GM21390 (cell line): Measurements from ENCODE around the gene UGT1A5.
"Not testable (repeated sequence)": the region's sequence is repeated elsewhere in the genome, so short reads cannot be mapped to it uniquely, and the experiment has no call there.

Source experiments
- ATAC-seq: cut with Tn5 transposase; IDR thresholded peaks from one replicate; pipeline ENCODE4 v1.9.1; 2021; ENCODE audit not compliant: unreplicated experiment

Gene UGT1A5

GRCh38 chr2:233745073-233745755 is 32.5 kb downstream of the UGT1A5 start:
- ATAC-seq, result no peak

DNA sequence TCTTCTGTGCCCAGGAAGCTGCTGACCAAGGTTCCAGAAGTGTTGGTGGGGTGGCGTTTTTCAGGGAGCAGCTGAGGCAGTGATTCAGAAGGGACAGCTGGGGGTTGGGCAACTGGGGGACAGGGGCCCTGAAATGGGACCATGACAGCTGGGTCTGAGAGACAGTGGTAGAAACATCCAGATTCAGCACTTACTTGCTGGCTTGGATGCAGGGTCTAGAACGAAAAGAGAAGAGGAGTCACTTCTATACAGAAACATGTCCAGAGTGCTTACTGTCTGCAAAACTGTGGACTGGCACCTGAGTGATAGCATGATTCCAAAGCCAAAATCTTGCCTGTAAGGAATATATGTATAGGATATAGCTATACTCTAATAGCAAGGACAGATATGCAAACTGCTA is 33.1 kb downstream of the UGT1A5 start:
- not testable (repeated sequence) for ATAC-seq

- no peak for ATAC-seq
These were observed 34.0 kb downstream of the UGT1A5 start for GRCh38 chr2:233746475-233747282.

- no peak for ATAC-seq
These were observed 34.5 kb downstream of the UGT1A5 start for GRCh38 chr2:233747283-233747544.

DNA sequence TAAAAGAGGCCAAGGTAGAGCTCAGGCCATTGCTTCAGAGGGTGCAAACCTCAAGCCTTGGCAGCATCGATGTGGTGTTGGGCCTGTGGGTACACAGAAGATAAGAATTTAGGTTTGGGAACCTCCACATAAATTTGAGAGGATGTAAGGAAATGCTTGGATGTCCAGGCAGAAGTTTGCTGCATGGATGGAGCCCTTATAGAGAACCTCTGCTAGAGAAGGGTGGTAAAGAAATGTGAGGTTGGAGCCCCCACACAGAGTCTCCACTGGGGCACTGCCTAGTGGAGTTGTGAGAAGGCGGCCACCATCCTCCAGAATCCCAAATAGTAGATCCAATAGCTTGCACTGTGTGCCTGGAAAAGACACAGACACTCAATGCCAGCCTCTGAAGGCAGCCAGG is 38.0 kb downstream of the UGT1A5 start:
- not testable (repeated sequence) for ATAC-seq

DNA sequence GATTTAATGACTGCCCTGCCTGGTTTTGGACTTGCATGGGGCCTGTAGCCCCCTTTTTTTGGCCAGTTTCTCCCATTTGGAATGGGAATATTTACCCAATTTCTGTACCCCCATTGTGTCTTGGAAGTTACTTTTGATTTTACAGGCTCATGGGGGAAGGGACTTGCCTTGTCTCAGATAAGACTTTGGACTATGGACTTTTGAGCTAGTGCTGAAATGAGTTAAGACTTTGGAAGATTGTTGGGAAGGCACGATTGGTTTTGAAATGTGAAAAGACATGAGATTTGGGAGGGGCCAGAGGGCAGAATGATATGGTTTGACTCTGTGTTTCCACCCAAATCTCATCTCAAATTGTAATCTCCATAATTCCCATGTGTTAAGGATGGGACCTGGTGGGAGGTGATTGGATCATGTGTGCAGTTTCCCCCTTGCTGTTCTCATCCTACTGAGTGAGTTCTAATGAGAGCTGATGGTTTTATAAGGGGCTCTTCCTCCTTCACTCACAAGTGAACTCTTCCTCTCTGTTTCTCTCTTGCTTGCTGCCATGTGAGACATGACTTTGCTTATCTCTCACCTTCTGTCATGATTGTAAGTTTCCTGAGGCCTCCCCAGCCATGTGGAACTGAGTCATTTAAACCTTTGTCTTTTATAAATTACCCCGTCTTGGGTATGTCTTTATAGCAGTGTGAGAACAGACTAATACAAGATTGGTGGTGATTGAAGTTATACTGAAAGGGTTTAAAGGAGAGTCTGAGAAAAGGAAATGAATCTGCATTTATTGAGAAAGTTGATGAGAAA is 38.7 kb downstream of the UGT1A5 start:
- not testable (repeated sequence) for ATAC-seq

- ATAC-seq, result no peak
These were observed 42.3 kb downstream of the UGT1A5 start for GRCh38 chr2:233754872-233755611.

DNA sequence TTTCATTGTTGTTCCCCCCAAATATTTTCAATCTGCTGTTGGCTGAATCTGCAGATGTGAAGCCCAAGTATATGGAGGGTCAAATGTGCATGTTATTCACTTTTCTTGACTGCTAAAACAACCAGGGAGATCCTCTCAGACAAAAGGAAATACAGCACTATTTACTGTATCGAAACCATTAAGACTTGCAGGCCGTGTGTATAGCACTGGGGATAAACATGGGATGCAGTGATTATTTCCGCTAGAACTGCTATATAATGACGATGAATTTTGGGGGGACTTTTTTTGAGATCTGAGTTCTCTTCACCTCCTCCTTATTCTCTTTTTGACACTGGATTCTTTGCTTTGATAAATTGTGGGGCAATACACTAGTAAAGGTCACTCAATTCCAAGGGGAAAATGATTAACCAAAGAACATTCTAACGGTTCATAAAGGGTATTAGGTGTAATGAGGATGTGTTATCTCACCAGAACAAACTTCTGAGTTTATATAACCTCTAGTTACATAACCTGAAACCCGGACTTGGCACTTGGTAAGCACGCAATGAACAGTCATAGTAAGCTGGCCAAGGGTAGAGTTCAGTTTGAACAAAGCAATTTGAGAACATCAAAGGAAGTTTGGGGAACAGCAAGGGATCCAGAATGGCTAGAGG is 43.8 kb downstream of the UGT1A5 start:
- no peak for ATAC-seq

GRCh38 chr2:233758141-233758540 is 45.4 kb downstream of the UGT1A5 start:
- ATAC-seq, result no peak

DNA sequence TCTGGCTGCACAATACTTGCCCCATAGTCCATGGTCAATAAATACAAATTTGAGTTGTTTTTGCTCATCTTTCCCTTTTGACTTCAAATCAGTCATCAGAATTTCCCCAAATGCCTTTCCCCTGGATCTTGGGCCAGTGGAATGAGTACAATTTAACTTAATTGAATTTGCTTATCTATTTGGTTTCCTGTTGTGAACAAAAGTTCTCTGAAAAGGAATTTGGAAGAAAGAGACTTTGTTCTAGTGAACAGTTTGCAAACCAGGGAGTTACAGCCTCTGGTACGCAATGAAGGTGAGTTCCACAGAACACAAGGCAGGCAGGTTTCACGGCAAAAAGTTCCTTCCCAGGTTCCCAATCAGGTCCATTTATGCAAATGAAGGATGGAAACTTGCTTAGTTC is 46.1 kb downstream of the UGT1A5 start:
- ATAC-seq, result no peak

GRCh38 chr2:233760043-233760442 is 47.3 kb downstream of the UGT1A5 start, which contains the start of gene UGT1A1:
Gene UGT1A1 (plus strand): TSS chr2:233760270. CDS start chr2:233760288, 18 bp downstream.
- no peak for ATAC-seq

- ATAC-seq, result no peak
These were observed 48.5 kb downstream of the UGT1A5 start for GRCh38 chr2:233761040-233761769.

- no peak for ATAC-seq
These were observed 51.6 kb downstream of the UGT1A5 start for GRCh38 chr2:233764264-233764663.

DNA sequence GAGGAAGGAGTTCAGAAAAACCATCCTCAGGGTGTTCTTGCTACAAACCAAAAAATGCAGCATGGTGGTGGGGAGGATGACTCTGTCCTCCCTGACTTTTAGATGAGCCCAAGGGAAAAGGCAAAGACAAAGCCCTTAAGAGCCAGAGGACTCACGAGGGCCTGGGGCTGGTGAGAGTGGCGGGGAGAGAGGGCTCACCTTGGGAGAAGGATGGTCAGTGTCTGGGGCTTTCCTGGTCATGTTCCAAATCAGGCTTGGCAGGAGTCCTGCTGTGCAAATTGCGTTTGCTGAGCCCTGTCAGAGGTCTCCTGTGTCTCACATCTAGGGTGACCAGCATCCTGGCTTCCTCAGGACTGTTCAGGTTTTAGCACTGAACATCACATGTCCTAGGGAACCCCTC is 52.1 kb downstream of the UGT1A5 start:
- no peak for ATAC-seq

GRCh38 chr2:233766416-233766815 is 53.7 kb downstream of the UGT1A5 start:
- ATAC-seq, result no peak

DNA sequence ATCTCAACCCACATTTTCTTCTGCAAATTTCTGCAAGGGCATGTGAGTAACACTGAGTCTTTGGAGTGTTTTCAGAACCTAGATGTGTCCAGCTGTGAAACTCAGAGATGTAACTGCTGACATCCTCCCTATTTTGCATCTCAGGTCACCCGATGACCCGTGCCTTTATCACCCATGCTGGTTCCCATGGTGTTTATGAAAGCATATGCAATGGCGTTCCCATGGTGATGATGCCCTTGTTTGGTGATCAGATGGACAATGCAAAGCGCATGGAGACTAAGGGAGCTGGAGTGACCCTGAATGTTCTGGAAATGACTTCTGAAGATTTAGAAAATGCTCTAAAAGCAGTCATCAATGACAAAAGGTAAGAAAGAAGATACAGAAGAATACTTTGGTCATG is 55.4 kb downstream of the UGT1A5 start:
- ATAC-seq, result no peak

GRCh38 chr2:233769260-233769659 is 56.6 kb downstream of the UGT1A5 start:
- ATAC-seq, result no peak

- ATAC-seq, result no peak
These were observed 59.4 kb downstream of the UGT1A5 start for GRCh38 chr2:233772153-233772552.

GRCh38 chr2:233772583-233772982 is 59.9 kb downstream of the UGT1A5 start:
- no peak for ATAC-seq

GRCh38 chr2:233773854-233774253 is 61.1 kb downstream of the UGT1A5 start:
- no peak for ATAC-seq
